Measurements from ENCODE around the gene FOXD2.

The FOXD2 gene

DNA sequence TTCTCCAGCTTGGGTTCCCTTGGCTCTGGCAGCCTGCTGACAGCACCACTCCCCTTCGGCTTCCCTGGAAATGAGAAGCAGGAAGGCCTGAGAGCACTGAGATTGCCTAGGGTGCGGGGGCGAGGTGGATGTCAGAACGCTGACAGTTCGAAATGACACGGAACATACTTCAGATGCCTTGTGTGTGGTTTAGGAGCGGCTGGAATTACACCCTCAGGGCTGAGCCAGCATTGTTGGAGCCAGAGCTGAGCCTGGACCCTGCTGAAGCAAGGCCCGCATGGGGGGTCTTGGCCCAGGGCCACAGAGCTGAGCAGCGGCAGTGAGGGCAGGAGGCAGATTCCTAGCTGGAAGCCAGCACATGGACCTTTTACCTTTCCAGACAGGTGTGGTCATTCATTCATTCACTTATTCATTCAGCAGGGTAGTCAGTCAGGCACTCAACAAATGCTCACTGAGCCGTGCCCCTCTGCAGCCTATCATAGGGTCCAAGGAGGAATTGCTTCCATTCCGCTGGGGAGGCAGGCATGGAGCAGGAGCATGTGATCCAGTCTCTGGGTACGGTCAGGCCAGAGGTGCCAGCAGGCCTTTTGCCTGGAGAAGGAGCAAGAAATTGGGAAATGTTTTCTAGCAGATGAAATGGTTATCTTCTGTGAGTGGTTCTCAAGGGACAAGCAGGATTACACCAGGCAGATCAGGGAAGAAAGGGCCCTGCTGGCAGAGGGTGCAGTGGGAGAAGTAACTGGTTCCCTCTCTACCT, 28.4 kb upstream of the FOXD2 start:
- H3K4me3 ChIP-seq (ENCODE audit: low read length): no peak overlapping the region
- no peak for TF ChIP-seq ZNF274 (IDR thresholded peaks at IDR 0.05; ENCODE audit: low read depth, low read length)

GRCh38 chr1:47410068-47410455, 27.8 kb upstream of the FOXD2 start:
- no peak for TF ChIP-seq ZNF274 (IDR thresholded peaks at IDR 0.05; ENCODE audit: low read depth, low read length)
- no peak overlapping the region for H3K4me3 ChIP-seq (ENCODE audit: low read length)

DNA sequence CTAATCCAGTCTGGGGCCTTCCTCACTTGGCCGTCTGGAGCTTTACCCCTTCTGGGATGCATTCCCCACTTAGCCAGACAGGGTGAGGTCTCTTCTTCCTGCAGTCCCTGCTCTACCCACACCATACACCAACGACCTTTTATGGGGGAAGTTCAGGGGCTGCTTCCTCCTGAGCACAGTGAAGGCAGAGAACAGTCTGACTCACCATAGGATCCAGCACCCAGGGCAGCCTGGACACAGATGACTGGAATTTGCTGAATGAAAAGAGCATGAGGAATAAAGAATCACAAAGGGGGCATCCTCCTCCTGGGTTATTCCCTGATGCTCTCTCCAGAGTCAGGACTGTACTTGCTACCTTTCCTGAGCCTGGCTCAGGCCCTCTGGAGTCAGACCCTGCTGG, 26.4 kb upstream of the FOXD2 start:
- no peak for TF ChIP-seq ZNF274 (IDR thresholded peaks at IDR 0.05; ENCODE audit: low read depth, low read length)
- H3K4me3 ChIP-seq (ENCODE audit: low read length): no peak overlapping the region

DNA sequence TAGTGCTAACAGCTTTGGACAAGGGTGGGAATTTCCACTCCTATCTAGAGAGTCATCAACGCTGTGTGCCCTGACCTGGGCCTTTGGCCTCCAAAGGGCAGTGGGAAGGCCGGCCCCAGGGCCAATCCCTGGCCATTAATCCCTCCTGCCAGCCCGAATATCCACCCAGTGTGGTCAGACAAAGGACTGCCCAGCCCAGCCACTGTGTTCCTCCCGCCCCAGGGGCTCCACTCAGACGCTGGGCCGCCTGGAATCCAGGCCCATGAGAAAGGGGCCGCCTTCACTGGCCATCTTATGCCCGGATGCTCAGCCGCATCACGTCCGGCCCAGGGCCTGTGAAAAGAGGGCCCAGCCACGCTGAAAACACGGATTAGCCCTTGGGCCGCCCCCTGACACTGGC, 25.4 kb upstream of the FOXD2 start:
- TF ChIP-seq ZNF274 (IDR thresholded peaks at IDR 0.05; ENCODE audit: low read depth, low read length): no peak
- H3K4me3 ChIP-seq (ENCODE audit: low read length): no peak overlapping the region

DNA sequence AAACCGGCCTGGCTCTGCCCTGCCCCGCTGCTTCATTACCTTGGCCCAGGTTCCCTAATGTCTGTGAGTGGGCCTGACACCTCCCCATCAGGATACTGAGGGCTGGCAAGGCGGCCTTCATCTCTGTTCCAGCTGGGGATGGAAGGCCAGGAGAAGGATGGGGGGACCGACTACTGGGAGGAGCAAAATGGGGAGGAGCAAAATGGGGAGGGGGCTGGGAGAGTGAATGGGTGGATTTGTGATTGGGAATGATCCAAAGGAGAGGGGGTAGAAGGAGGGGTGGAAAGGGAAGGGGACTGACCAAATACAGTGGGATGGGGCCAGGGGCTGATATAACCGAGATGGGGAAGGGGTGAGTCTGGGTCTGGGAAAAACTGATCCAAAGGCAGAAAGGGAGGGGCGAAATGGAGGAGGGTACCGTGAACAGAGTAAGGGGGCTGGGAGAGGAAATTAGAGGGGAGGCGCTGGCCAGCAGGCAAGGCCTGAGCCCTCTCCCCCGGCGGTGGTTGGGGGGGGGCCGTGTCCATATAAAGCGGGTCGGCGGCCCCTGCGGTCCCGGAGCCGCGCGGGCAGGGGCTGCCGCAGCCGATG, 22.0 kb upstream of the FOXD2 start, which contains the start of gene FOXE3:
Gene FOXE3 (plus strand): TSS at position 558 of the 591 bp plus-strand sequence. CDS start 31 bp downstream, at position 589.
- TF ChIP-seq ZNF274 (IDR thresholded peaks at IDR 0.05; ENCODE audit: low read depth, low read length): no peak
- H3K4me3 ChIP-seq (ENCODE audit: low read length): no peak within 1 kb of the TSS

GRCh38 chr1:47416319-47417169, 21.3 kb upstream of the FOXD2 start:
- H3K4me3 ChIP-seq (ENCODE audit: low read length): no peak overlapping the region
- no peak for TF ChIP-seq ZNF274 (IDR thresholded peaks at IDR 0.05; ENCODE audit: low read depth, low read length)

DNA sequence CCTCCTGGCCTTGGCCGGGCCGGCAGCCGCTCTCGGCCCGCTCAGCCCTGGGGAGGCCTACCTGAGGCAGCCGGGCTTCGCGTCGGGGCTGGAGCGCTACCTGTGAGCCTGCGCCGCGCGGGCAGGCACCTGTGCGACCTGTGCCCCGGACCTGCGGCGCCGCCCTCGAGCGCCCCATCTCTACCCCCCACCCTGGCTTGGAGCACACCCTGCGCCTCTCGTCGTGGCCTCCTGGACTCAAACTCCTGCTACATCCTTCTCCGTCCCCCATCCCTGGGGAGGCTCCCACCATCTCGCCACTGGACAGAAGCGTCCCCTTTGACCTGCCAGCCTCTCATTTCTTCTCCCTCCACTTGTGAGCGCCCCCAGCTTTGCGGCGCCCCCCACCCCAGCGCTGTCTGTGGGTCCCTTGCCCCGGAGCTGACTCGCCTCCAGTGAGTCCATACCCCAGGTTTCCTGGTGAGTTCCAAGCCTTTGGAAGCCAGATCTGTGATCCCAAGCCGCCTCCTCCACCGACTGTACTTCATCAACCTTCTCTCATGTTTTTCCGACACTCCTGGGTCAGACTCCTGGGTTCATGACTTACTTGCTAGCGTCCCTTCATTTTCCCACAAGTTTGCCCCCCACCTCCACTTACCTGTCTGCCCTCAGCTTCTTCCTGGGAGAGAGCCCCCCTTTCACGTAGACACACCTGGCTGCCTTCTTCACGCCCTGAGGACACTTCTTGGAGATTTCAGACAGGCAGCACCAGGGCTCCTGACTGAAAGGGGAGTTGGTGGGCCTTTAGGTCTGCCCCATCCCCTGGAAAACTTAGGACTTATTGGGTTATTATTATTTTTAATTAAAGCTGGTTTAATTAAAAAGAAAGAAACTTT, 20.4 kb upstream of the FOXD2 start:
- no peak for TF ChIP-seq ZNF274 (IDR thresholded peaks at IDR 0.05; ENCODE audit: low read depth, low read length)
- H3K4me3 ChIP-seq (ENCODE audit: low read length): no peak overlapping the region

DNA sequence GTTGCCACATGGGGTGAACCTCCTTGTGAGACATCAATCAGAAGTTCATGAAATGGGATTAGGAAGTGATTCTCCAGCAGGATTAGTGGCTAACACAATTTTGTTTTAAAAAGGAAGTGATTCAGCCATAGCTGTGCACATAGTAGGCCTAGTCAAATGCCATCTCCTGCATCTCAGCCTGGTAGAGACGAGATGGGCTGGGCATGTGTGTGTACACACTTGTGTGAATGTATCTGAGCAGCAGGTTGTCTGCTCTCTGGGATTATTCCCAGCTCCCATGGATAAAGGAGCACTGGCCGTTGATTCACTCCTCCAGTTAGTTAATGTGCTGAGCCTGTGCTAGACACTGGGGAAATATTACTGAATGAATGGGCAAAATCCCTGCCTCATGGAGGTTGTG, 19.7 kb upstream of the FOXD2 start:
- no peak for TF ChIP-seq ZNF274 (IDR thresholded peaks at IDR 0.05; ENCODE audit: low read depth, low read length)
- H3K4me3 ChIP-seq (ENCODE audit: low read length): no peak overlapping the region

- no peak for TF ChIP-seq ZNF274 (IDR thresholded peaks at IDR 0.05; ENCODE audit: low read depth, low read length)
Observed at GRCh38 chr1:47418681-47419325, 19.0 kb upstream of the FOXD2 start.

DNA sequence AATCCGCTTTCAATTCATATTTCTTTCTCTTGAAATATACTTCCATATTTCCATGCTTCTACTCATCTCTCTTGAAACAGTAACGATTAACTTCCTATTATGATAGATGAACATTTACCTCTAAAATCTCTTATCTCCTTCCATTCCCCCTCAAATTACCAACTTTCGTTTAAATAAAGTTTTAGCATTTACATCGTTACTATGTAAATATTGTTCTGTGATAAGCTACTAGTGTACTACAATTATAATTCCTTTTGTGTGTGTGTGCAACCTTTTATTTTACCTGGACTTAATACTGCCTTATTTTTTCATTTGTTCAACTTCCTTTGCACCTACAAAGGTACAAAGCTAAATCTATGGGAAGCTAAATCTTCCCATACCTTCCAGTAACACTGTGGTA, 17.3 kb upstream of the FOXD2 start:
- no peak overlapping the region for H3K4me3 ChIP-seq (ENCODE audit: low read length)
- TF ChIP-seq ZNF274 (IDR thresholded peaks at IDR 0.05; ENCODE audit: low read depth, low read length): no peak

More at GRCh38 chr1:47418681-47419325, 19.0 kb upstream of the FOXD2 start:
- no peak overlapping the region for H3K4me3 ChIP-seq (ENCODE audit: low read length)

- no peak overlapping the region for H3K4me3 ChIP-seq (ENCODE audit: low read length)
- no peak for TF ChIP-seq ZNF274 (IDR thresholded peaks at IDR 0.05; ENCODE audit: low read depth, low read length)
Observed at GRCh38 chr1:47423872-47424271, 14.0 kb upstream of the FOXD2 start.

GRCh38 chr1:47424336-47424982, 13.4 kb upstream of the FOXD2 start:
- no peak overlapping the region for H3K4me3 ChIP-seq (ENCODE audit: low read length)
- TF ChIP-seq ZNF274 (IDR thresholded peaks at IDR 0.05; ENCODE audit: low read depth, low read length): no peak

DNA sequence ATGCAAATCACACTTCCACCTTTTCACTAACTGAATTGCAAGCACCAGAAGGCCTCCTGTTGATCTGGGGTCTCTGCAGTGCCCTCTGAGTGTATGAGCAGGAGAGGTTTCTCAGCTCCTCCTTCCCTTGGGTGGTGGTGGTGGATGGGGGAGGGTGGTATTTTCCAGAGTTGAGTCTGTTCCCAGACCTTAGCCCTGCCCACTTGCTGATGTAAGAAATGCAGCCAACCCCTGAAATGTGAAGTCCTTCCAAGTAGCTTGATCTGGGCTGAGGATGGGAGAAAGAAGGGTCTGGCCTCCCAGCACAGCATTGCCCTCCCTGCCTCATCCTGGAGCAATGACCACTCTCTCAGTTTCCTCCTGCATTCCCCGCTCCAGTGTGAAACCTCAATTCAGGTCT, 6.3 kb upstream of the FOXD2 start:
- H3K4me3 ChIP-seq (ENCODE audit: low read length): no peak overlapping the region
- TF ChIP-seq ZNF274 (IDR thresholded peaks at IDR 0.05; ENCODE audit: low read depth, low read length): no peak

All from GM08714 (cell line).